HG03432 (cell line): ENCODE measurements around the gene PAPOLA.
"Not testable (repeated sequence)": the region's sequence is repeated elsewhere in the genome, so short reads cannot be mapped to it uniquely, and the experiment has no call there.

Experiments
- ATAC-seq: cut with Tn5 transposase; IDR thresholded peaks from one replicate; pipeline ENCODE4 v1.9.1; 2021; ENCODE audit warnings: mild to moderate bottlenecking, moderate library complexity; ENCODE audit not compliant: unreplicated experiment

Gene PAPOLA

DNA sequence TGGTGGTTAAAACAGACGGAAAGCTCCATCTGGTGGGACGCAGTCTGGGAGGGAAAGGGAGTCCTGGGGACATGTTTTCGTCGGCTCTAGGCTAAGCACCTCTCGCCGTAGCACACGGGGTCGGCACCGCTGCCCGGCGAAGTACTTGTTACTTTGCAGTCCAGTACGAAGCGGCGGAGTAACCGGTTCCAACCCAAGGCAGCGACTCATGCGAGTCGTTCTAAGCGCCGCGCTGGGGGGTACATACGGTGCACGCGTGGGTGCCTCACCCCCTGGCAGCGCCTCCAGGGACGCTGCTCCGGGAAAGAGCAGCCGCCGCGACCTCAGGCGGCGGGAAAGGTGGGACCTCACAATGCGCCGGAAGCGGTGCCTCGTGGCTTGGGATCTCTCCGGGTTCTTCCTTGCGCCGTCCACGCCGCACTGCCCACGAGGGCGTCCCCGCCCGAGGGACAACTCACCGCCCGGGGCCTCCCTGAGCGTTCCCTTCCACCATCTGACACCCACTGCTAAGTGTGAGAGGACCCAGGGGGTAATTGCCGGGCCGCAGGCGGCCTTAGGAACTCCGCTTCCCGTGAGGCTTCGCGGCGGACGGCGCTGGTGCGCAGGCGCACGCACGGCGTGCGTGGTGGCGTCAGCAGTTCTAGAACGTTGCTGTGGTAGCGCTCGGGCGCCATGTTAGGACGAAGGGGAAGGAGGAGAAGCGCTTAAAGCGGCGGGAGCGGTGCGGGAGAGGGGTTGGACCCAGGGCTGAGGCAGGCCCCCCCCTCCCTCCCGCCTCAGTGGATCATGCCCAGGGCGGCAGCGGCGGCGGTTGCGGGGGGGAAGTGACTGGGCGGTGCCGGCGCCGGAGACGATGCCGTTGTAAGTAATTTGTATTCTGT is at the start of gene PAPOLA:
PAPOLA (plus strand) TSS at position 643 of the 881 bp plus-strand sequence; CDS start at position 854, 211 bp downstream.
- peak; percentile 90 for ATAC-seq

DNA sequence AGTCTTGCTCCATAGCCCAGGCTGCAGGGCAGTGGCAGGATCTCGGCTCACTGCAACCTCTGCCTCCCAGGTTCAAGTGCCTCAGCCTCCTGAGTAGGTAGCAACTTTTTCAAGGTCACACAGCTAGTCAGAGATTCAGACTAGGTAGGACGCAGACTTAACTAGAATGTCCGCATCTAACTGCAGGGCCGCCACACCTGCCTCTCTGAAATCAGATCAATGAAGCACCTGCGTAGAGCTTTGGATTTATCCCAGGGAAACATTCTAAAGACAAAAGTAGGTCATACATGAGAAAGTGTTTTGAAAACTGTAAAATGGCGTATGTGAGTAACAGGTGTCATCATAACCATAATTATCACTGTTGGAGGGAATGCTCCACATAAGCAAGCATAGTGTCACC is 49.5 kb upstream of the PAPOLA start:
- ATAC-seq, result no peak

DNA sequence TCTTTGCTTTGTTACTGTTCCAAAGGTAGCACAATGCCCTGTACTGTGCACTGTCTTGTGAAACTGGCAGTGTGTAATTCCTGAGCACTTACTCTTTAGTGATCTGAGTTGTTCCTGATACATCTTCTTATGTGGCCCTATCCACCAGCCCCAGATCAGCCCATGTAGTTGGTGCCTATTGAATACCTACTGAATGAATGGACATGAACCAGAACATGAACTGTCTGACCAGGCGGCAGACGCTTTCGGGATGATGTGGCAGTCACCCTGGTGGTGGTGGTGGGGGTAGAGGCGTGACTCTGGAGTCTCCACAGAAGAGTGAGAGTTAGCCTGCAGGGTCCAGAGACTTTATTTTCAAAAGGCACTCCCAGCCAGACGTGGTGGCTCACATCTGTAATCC is 46.6 kb upstream of the PAPOLA start:
- no peak for ATAC-seq

DNA sequence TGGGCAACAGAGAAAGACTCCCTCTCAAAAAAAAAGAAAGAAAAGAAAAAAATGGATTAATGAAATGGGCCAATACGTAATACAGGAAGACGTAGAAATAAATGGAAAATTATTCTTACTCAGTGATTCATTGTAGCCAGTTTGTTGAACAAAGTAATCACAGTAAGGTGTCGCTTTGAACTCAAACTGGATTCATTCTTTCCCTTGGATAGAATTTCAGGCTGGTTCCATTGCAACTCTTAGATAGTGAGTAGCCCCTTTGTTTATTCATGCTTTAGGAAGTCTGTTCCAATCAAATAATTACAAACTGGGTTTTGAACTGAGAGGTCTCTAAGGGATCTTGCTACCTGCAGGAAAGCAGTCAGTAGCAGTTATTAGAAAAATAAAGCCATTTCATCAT is 42.3 kb upstream of the PAPOLA start:
- ATAC-seq, result no peak

GRCh38 chr14:96461950-96462798 is 40.0 kb upstream of the PAPOLA start:
- ATAC-seq, result no peak

GRCh38 chr14:96464136-96464535 is 38.0 kb upstream of the PAPOLA start:
- ATAC-seq, result no peak

DNA sequence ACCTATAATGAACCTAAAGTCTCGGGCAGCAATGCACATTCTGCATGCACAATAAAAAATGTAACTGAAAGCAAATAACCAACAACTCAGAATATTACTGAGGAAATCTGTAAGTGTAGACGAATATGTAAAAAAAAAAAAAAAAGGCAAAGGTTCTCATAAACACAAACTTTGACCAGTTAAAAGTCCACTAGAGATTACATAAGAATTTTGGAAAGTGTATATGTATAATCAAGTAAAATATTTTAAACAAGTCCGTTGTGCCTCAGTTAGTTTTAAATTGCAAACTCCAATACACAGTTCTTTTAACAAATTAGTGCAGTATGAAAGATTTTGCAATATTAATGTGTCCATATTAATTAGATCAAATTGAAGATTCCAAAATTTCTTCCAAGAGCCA is 35.3 kb upstream of the PAPOLA start:
- no peak for ATAC-seq

GRCh38 chr14:96470331-96470730 is 31.9 kb upstream of the PAPOLA start:
- ATAC-seq, result no peak

GRCh38 chr14:96470967-96471366 is 31.2 kb upstream of the PAPOLA start:
- not testable (repeated sequence) for ATAC-seq

GRCh38 chr14:96478119-96478518 is 24.1 kb upstream of the PAPOLA start:
- ATAC-seq, result no peak

DNA sequence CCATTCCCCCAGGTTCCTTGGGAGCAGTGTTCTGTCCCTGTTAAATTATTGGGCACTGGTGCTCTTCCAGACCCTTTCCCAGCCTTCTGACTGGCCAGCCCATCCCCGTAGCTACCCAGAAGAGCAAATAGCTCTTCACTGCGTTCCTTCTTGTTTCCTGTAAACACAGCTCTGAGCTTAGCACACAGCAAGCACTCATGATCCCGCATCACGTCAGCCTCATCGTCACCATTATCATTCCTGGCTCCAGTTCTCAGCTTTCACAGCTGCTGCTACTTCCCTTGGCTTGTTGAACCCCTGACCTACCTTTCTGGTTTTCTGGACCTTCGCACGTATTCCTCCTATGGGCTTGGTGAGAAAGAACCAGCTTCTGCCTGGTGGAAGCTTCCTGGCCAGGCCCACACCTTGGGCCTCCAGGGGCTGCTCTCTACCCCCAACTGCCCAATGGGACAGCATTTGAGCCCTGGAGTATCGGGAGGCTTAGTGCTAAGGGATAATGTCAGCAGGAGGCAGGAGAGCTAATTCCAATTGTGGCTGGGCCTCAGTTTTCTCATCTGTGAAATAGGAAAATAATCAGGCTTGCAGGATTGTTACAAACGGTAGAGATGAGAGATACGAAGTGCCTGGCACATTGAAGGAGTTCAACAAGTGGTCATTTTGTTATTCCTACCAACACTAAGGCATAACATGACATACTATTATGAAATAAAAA is 22.6 kb upstream of the PAPOLA start:
- no peak for ATAC-seq

- no peak for ATAC-seq
Observed at GRCh38 chr14:96481731-96482314, 20.4 kb upstream of the PAPOLA start.

- no peak for ATAC-seq
Observed at GRCh38 chr14:96482986-96483385, 19.2 kb upstream of the PAPOLA start.

DNA sequence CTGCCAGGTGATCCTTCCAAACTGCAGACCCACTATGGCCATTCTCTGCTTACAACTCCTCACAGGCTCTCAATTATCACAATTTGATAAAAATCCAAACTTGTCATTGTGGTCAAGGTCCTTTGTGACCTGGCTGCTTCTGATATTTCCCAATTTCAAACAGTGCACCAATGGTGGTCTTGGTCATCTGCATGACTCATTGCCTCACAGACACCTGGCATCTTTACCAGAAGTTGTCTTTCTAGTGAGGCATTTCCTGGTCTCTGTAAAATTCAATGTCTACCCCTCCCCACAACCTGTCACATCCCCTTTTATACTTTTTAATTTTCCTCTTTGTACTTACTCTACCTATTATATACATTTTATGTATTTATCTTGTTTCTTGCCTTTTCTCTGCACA is 17.8 kb upstream of the PAPOLA start:
- no peak for ATAC-seq

DNA sequence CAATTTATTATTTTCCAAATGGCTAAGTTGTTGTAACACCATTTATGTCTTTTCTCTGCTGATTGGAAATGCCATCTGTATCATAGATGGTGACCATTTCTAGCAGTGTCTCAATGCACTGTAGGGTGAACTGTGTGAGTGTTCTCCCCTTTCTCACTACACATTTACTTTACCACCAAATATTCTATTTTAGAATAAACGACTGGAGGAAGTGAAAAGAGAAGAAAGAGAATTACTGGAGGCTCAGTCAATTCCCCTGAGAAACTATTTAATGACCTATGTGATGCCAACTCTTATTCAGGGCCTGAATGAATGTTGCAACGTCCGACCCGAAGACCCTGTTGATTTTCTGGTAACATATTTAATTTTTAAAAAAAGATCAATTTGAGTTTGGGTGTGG is 15.5 kb upstream of the PAPOLA start:
- peak; percentile 76 for ATAC-seq

DNA sequence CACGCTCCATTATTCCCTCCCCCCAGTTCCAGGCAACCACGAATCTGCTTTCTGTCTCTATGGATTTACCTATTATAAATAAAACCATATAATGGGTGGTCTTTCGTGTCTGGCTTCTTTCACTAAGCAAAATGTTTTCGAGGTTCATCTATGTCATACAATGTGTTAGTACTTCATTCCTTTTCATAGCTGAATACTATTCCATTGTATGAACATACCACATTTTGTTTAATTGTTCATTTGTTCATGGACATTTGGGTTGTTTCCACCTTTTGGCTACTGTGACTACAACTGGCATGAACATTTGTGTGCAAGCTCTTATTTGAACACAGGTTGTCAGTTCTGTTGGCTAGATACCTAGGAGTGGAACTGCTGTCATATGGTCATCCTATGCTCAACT is 12.9 kb upstream of the PAPOLA start:
- ATAC-seq, result no peak

GRCh38 chr14:96493178-96493577 is 9.0 kb upstream of the PAPOLA start:
- no peak for ATAC-seq

- no peak for ATAC-seq
Observed at GRCh38 chr14:96494331-96494730, 7.9 kb upstream of the PAPOLA start.

- ATAC-seq, result peak; percentile 25
Observed at GRCh38 chr14:96497087-96497486, 5.1 kb upstream of the PAPOLA start.

DNA sequence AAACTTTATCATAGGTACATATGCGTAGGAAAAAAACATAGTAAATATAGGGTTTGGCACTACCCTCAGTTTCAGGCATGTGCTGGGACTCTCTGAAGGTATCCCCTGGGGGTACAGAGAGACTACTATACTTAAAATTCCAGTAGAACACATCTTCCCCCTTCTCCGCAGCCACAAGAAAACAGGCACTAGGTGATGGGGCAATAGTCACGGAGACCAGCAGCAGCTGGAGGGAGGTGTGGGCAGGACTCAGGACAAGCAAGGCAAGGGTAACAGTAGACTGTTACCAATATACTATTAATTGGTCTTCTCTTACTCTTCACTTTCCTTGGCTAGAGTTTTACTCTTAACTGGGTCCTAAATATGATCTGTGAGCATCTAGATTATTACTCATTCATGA is 4.6 kb upstream of the PAPOLA start:
- no peak for ATAC-seq

DNA sequence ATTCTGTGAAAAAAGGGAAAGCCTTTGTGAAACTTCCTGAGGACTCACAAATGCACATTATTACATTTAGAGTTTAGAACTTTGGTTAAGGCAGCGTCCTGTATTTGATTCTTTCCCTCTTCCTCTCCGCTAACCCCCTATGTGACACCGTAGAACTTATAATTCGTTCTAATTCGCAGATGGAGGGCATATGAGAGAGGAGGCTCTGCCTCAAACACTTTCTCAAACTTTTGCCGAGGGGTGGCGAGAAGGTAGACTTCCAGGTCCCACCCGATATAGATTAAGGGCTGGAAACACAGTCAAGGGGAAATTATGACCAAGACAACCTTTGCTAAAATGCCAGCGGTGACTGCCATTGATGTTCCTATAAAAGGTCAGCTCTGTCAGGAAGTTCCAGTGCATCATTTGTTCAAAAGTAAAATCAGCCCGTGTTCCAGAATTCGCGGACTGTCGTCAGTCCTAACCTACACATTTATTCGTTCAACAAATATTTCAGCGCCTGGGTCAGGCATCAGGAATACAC is 904 bp upstream of the PAPOLA start:
- peak; percentile 0 for ATAC-seq
